Omental fat pad (tissue), 4 donors: ENCODE measurements around the gene LEMD2. TPM values are rescaled to one million over a fixed set of nuclear protein-coding genes. Genes with fewer than 3 reads are reported as not detected.
A peak's percentile ranks its signal among the peaks of the same experiment; 100 is the strongest.

Source experiments
- ATAC-seq: fragments of 150-250 bp; one replicate; pipeline ENCODE4 v1.9.1; 2016; ENCODE audit warnings: mild to moderate bottlenecking, moderate library complexity; ENCODE audit not compliant: low FRiP score
- DNase-seq: peaks from one replicate; pipeline ENCODE4 v3.0.0-alpha.2; 2019; ENCODE audit warnings: low spot score
- total RNA-seq, 4 donors: library from RNA; depleted of rRNA; stranded (reverse); fragments of >200 nt; gene quantifications; one replicate each; pipeline ENCODE4 v1.1.0, GENCODE V29; 2016
- TF ChIP-seq, protein P1 (sequence below), 3 donors: fragments of 450-650 bp; IDR thresholded peaks; one replicate each; pipeline ENCODE4 v1.5.1; 2016 to 2017; ENCODE audit warnings: antibody characterized with exemption in 3 of 3, mild to moderate bottlenecking in 3 of 3, moderate library complexity in 2 of 3

LEMD2 gene
- total RNA-seq, 4 donors from 2014 or later, result 25.8 to 75.0 (median 40.4) TPM

DNA sequence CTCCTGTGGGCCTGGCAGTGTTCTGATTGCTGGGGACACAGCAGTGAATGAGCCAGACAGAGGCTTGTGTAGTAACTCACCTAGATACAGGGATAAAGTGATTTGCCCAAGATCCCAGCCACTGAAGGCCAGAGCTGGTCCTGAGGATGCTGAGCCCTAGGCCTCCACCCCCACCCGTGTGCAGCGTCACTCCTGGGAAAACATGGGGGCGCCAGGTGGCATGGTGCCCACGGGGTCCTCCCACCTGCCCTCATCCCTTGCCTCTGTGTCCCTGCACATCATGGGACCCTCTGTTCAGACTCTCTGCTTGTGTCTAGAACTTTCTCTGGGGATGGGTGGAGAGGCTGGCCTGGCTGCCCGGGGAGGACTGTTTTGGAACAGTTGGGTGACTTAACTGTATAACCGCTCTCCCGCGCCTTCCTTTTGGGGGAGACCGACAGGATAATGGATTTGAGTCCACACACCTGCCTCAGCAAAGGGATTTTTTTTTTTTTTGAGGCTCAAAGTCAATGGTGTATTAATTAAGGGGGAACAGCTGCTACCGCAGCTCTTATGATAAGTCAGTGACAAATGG, 19.6 kb downstream of the LEMD2 start:
- no peak for ATAC-seq
- TF ChIP-seq, protein P1, sequence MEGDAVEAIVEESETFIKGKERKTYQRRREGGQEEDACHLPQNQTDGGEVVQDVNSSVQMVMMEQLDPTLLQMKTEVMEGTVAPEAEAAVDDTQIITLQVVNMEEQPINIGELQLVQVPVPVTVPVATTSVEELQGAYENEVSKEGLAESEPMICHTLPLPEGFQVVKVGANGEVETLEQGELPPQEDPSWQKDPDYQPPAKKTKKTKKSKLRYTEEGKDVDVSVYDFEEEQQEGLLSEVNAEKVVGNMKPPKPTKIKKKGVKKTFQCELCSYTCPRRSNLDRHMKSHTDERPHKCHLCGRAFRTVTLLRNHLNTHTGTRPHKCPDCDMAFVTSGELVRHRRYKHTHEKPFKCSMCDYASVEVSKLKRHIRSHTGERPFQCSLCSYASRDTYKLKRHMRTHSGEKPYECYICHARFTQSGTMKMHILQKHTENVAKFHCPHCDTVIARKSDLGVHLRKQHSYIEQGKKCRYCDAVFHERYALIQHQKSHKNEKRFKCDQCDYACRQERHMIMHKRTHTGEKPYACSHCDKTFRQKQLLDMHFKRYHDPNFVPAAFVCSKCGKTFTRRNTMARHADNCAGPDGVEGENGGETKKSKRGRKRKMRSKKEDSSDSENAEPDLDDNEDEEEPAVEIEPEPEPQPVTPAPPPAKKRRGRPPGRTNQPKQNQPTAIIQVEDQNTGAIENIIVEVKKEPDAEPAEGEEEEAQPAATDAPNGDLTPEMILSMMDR (IDR thresholded peaks at IDR 0.05), result no peak
- no peak for DNase-seq

- peak; percentile 82 for DNase-seq
- ATAC-seq, result no peak
- TF ChIP-seq, protein P1 (IDR thresholded peaks at IDR 0.05), result peak in 1 of 3 donors; percentile 8
These were observed 20.2 kb downstream of the LEMD2 start for GRCh38 chr6:33768644-33769120.

DNA sequence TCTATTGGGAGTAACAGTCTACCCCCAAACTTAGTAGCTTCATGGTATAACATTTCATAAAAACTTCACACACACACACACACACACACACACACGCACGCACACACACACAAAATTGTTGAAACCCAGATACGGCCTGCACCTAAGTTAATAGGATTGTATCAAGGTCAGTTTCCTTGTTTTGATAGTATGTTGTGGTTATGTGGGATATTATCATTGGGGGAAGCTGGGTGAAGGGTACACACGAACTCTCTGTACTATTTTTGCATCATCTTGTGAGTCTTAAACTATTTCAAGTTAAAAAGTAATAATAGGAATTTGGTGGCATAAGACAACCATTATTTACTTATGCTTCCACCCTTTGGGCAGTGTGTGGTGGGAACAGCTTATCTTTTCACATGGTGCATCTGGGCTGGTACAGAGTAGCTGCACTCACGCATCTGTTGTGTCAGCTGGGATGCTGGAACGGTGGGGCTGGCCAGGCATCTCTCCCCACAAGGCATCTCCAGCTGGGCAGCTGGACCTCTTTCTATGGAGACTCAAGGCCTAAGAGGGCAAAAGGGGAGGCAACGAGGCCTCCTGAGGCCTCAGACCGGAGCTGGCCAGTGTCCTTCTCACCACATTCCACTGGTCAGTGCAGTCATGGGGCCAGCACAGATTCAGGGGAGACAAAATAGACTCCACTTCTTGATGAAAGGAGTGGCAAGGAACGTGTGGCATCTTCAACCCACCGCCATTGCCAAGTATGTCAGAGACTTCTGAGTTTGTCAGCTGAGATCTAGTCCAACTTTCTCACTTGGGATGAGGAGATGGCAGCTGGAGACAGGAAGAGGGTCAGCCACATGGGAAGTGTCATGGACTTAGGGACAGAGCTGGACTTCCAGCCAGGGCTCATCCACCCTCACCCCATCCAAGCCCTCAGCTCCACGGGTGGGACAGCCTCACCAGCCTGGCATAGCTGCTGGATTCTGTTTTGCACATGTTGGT, 21.7 kb downstream of the LEMD2 start:
- no peak for ATAC-seq
- DNase-seq, result no peak
- TF ChIP-seq, protein P1 (IDR thresholded peaks at IDR 0.05), result no peak

DNA sequence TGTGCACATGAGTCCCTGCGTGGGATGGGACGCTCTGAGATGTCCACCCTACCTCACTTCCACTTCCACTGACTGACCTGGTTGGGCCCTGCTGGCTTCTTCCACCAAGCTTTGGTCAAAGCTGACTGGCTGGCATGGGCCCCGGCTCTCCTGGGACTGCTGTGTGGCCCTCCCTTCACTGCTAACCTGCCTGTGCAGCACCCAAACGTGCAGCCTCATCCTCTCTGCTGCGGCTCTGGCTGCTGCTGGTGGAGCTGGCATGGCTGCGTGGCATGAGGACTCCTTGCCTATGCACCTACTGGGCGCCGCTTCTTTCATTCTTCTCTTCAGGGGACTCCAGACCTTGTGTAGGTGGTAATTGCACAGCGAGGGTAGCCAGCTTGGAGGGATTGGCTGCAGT, 23.6 kb downstream of the LEMD2 start:
- DNase-seq (no peak), ATAC-seq (no peak)
- TF ChIP-seq, protein P1 (IDR thresholded peaks at IDR 0.05), result no peak

DNA sequence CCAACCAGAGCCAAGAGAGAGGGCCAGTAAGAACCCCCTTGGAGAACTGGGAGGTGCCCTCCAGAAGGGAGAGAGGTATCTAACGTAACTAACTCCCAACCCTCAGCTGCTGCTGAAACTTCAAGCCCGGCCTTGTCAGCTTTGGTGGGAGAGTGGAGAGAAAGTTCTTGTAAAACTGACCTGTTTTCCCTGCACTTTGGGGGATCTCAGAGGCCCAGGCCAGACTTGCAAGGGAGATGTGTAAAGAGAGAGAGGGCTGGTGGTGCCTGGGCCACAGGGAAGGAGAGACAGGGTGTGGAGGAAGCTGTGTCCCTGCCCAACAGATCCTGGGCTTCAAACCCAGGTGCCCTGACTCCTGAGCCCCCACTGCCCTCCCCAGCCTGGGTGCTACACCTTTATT, 24.9 kb downstream of the LEMD2 start:
- DNase-seq, result no peak
- no peak for ATAC-seq
- TF ChIP-seq, protein P1 (IDR thresholded peaks at IDR 0.05), result no peak

DNA sequence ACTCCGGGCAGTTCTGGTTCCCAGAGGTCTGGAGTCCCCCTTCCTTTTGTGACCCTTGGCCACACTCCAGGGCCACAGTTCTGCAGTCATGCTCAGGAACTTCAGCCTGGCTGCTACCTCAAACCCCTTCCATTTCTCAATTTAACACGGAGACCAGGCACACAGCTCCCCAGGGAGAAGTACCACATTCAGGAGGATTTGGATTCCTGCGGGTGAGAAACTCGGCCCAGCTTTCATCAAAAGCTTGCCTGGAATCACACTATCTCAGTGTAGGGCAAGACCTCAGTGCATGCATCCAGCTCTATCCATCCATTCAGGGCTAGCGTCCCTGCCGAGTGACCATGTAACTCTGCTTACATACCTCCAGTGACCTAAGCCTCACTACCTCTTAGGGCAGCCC, 25.4 kb downstream of the LEMD2 start:
- TF ChIP-seq, protein P1 (IDR thresholded peaks at IDR 0.05), result no peak
- no peak for ATAC-seq
- no peak for DNase-seq
